ENCODE measurements around the gene ZNF80.
"Not testable (repeated sequence)": the region's sequence is repeated elsewhere in the genome, so short reads cannot be mapped to it uniquely, and the experiment has no call there.

The ZNF80 gene

DNA sequence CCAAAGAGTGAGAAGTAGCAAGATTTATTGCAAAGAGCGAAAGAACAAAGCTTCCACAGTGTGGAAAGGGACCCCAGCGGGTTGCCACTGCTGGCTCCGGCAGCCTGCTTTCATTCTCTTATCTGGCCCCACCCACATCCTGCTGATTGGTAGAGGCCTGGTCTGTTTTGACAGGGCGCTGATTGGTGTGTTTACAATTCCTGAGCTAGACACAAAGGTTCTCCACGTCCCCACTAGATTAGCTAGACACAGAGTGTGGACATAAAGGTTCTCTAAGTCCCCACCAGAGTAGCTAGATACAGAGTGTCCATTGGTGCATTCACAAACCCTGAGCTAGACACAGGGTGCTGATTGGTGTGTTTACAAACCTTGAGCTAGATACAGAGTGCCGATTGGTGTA lies at the start of gene ZNF80:
TSS of gene ZNF80 (minus strand) at position 101 of the 400 bp plus-strand sequence. CDS start 504 bp downstream, outside the sequence.
- DNase-seq (ENCODE audit: low spot score) = not testable (repeated sequence)

DNA sequence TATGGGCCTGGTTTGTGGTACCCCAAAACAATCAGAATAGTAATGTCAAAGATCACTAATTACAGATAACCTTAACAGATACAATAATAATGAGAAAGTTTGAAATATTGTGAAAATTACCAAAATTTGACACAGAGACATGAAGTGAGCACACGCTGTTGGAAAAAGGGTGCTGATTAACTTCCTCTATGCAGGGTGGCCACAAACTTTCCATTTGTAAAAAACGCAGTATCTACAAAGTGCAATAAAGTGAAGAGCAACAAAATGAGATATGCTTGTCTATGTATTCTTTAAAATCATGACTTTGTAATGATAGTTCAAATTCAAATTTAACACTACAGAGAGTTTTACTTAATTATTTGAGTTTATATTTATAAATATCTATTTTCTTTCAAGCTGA lies 48.9 kb upstream of the ZNF80 start:
- DNase-seq (ENCODE audit: low spot score) = no peak

DNA sequence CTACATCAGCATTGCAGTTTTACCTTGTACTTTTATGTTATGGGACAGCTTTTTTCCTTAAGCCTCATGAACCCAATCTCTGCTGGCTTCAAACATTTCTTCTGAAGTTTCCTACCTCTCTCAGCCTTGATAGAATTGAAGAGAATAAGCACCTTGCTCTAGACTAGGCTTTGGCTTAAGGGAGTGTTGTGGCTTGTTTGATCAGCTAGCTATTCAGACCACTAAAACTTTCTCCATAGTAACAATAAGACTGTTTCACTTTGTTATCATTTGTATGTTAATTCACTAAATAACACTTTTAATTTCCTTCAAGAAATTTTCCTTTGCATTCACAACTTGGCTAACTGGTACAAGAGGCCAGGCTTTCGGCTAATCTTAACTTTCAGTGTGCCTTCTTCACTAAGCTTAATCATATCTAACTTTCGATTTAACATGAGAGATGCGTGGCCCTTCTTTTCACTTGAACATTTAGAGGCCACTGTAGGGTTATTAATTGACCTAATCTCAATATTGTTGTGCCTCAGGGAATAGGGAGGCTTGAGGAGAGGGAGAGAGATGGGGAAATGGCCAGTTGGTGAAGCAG lies 48.4 kb upstream of the ZNF80 start:
- DNase-seq (ENCODE audit: low spot score) = no peak

DNA sequence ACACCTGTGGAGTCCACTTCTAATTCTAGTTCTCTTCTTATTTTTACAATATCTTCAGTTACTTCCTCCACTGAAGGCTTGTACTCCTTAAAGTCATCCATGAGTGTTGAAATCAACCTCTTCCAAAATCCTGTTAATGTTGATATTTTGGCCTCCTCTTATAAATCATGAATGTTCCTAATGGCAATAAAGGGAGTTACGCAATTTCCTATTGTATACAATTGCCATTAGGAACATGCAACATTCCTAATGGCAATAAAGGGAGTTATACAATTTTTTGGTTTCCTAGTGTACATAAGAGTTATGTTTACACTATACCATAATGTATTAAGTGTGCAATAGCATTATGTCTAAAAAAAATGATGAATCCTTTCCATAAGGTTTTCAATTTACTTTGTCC lies 47.3 kb upstream of the ZNF80 start:
- DNase-seq (ENCODE audit: low spot score) = no peak

DNA sequence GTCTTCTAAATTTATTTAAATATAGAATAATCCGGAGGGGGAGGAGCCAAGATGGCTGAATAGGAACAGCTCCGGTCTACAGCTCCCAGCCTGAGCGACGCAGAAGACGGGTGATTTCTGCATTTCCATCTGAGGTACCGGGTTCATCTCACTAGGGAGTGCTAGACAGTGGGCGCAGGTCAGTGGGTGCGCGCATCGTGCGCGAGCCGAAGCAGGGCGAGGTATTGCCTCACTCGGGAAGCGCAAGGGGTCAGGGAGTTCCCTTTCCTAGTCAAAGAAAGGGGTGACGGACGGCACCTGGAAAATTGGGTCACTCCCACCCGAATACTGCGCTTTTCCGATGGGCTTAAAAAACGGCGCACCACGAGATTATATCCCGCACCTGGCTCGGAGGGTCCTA lies 39.5 kb upstream of the ZNF80 start:
- DNase-seq (ENCODE audit: low spot score) = not testable (repeated sequence)

DNA sequence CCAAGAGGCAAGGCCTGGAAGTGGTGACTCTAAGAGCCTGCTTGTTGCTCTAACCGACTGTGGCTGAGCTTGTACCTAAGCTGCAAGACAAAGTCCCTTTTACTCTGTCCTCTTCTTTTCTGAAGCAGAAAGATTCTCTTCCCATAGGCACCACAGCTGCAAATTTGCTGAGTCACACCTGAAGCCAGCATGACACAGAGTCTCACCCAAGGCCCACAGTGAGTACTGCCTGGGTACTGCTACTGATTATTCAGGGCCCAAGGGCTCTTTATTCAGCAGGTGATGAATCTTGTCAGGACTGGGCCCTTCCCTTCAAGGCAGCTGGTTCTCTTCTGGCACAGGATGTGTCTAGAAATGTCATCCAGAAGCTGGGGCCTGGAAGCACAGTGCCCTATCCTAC lies 37.6 kb upstream of the ZNF80 start:
- DNase-seq (ENCODE audit: low spot score) = no peak

DNA sequence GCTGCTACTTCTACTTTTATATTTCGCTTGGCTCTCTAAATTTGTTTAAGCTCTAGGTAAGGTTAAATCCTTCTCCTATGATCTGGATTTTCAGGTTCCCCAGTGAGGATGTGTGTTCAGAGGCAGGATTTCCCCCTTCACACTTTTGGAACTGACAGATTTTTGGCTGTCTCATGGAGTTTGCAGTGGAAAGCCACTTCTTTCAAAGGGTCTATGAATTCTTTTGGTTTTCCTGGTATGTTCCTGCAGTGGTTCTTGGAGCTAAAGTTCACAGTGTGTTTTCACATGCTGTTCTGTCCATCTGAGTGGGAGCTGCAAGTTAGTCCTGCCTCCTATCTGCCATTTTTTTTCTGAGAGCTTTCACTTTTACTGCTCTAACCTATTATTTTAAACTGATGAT lies 34.9 kb upstream of the ZNF80 start:
- no peak for DNase-seq (ENCODE audit: low spot score)

DNA sequence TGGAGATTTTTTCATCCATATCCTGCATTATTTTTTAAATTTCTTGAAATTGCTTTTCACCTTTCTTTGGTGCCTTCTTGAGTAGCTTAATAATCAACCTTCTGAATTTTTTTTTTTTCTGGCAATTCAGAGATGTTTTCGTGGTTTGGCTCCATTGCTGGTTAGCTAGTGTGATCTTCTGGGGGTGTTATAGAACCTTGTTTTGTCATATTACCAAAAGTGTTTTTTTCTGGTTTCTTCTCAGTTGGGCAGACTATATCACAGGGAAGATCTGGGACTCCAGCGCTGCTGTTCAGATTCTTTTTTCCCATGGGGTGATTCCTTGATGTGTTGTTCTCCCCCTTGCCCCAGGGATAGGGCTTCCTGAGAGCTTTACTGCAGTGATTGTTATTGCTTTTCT lies 32.6 kb upstream of the ZNF80 start:
- no peak for DNase-seq (ENCODE audit: low spot score)

DNA sequence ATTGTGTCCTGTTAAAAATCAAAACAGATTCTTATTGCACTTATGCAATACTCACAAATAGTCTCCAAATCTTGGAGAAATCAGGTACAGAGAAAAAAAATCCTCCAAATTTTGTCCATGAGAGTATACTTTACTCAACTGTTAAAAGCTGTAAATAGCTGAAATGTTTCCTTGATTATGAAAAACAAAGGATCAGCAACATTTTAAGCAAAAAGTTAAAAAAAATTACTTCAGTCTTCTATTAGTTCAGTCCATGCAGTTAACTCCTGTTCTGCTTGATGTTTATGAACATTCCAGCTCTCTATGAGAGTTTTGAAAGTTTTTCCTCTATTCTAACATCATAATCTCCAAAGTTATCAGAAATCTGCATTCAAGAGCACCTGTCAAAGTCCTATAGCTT lies 22.8 kb upstream of the ZNF80 start:
- no peak for DNase-seq (ENCODE audit: low spot score)

DNA sequence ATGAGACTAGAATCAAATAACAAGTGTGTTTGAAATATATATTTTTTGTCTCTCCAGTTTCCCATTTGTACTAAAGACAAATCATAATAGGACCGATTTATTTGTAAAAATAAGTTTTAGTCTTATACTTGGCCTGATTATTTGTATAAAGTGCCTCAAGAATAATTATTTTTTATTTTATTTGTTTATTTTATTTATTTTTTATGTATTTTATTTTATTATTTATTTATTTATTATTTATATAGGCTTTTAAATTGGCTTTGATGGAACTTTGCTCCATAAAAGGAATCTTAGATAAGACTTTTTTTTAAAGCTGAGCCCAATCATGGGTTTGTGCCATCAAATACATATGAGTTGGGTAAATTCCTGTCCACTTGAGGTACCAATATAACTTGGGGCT lies 22.2 kb upstream of the ZNF80 start:
- no peak for DNase-seq (ENCODE audit: low spot score)

DNA sequence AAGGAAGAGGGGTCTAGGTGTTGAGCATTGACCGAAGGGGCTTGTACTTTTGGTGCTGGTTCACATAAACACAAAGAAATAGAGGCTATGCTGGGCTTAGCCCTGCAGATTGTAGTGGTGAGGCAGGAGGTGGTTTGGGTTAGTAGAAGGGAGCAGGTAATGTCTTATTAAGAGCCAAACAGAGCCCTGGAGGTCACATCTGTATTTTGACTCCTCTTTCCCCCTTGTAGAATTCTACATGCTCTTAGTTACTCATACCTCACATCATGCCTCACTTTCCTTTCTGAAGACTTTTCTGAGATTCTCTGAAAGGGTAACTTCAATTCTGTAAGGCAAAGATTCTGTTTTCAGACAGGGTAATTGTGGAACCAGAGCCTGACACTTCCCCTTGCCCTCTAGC lies 16.1 kb upstream of the ZNF80 start:
- no peak for DNase-seq (ENCODE audit: low spot score)

DNA sequence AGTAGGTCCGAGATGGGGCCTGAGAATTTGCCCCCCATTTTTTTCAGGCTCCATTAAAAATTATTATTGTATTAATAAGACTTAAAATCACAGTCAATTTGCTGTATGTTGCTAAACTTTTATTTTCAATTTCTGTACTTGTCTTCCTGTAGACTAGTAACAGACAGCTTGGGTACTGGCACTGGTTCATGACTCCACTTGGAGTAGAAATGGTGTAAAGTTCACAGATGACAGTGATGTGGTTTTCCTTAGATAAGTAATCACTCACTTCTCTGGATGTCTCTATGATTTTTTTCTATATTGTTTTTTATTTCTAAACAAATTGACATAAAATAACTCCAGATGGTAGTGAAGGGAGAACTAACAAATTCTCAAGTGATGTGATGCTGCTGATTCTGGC lies 15.6 kb upstream of the ZNF80 start:
- DNase-seq (ENCODE audit: low spot score) = no peak

DNA sequence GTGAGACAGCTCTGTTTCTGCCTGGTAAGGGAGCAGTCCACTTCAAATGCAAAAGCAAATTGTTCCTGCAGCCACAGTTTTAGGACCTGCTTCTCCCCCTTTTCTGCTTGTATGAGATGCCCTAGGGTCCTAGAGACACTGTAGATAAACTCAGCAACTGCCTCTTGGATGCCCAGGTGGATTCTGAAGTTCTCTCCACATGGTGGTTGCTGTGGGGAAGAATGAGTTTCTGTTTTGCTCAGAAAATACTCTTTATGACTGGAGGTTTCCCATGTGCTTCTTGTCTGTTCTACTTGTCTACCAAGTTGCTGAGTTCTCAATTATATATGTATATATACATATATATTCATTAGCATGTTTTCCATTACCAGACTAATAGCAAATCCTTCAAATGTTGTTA lies 5.6 kb upstream of the ZNF80 start:
- DNase-seq (ENCODE audit: low spot score) = no peak

DNA sequence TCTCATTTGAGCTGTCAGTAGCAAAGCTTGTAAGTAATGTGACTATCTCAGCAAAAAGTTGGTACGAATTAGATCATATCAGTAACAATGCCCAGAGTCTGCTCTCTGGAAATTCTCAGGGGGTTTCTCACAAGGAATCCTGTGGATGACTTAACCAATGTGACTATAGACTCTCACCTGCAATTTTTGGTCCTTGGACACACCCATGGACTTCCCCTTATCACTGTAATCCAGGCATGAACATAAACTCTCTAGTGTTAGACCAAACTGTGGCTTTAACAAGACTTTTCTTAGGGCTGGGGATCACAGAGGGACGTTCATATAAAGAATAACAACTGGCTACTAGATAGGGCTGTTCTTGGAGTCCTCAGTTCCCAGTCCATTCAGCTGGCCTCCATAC lies 3.9 kb upstream of the ZNF80 start:
- DNase-seq (ENCODE audit: low spot score) = no peak

DNA sequence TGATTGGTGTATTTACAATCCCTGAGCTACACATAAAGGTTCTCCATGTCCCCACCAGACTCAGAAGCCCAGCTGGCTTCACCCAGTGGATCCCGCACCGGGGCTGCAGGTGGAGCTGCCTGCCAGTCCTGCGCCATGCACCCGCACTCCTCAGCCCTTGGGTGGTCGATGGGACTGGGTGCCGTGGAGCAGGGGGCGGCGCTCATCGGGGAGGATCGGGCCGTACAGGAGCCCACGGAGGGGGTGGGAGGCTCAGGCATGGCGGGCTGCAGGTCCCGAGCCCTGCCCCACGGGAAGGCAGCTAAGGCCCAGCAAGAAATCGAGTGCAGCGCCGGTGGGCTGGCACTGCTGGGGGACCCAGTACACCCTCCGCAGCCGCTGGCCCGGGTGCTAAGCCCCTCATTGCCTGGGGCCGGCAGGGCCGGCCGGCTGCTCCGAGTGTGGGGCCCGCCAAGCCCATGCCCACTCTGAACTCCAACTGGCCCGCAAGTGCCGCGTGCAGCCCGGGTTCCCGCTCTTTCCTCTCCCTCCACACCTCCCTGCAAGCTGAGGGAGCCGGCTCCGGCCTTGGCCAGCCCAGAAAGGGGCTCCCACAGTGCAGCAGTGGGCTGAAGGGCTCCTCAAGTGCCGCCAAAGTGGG lies 888 bp upstream of the ZNF80 start:
- not testable (repeated sequence) for DNase-seq (ENCODE audit: low spot score)

DNA sequence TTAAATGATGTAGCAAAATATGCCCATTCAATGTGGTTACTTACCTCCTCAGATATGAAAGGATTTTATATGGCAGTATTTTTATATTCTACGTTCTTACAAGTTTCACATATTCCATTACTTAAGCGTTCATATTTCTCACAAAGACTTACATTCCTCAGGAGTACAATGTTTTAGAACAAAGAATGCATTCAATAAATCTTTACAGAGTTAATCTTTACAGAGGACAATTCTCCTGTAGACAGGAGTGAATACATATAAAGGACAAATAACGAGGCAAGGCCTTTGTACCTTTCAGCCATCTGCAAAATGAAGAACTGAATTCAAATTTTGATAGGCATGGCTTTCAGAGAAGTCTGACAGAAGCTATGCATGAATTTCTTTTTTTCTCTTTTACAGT lies 1.9 kb downstream of the ZNF80 start:
- no peak for DNase-seq (ENCODE audit: low spot score)

DNA sequence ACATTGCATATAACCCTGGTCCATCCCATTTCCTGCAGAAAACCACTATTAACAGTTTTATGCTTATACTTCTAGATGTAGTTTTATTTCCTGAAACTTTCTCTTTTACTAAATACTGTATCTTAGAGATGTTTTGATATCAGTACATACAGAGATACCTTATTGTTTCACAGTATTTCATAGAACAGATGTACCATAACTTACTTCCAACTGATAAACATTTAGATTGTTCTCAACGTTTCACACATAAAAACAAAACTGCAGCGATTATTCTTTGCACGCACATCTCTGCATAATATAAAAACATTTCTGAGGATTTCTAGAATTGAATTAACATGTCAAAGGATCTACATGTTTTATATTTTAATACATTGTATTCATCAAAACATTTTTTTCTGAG lies 2.6 kb downstream of the ZNF80 start:
- no peak for DNase-seq (ENCODE audit: low spot score)

DNA sequence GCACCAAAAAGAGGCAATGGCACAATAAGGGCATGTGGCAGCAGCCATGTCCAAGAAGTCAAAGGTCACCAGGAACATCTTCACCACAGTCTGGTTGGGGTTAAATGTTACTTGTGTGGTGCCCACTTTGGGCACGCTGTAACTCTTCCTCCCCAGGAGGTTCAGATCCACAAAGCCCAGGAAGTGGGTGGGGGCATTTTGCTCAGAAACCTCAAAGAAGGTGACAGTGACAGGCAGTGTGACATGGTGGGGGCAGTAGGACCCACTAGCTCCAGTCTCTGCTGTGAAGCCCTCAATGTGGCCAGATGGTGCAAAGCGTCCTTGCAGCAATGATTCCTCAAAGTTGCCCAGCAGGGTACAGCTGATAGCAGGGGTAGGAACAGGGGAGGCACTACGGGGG lies 5.8 kb downstream of the ZNF80 start:
- no peak for DNase-seq (ENCODE audit: low spot score)

DNA sequence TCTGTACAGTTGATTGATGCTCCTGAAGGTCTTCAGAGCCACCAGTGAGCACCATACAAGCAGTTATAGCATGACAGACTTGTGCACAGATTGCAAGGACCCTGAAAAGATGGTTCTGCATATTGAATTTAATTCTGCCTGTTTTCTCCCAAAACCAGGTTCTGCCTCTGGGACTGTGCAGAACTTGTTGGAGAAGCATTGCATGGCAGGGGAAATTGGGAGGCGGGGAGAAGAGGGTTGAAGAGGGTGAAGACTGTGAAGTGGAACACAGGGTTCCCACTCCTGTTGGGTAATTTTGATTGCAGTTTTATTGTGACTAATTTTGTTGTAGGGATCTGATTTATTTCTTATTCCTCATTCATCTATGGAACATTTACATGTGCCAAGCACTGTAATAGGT lies 10.3 kb downstream of the ZNF80 start:
- DNase-seq (ENCODE audit: low spot score) = no peak

DNA sequence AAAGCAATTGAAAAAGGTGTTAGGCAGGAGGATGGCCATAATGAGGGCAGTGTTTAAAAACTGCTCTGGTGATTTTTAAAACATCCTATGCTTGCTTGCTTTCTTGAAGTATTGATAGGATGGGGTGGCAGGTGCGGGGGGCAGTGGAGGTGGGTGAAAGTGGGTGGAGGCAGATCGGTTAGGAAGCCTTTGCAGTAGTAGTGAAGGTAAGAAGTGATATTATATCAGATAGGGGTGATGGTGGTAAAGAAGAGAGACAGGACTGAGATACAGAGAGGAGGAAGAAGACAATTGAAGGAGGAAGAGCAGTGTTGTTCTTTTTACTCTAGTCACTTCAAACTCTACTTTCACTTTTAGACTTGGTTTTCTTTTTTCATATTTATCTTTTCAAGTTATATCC lies 11.1 kb downstream of the ZNF80 start:
- no peak for DNase-seq (ENCODE audit: low spot score)

DNA sequence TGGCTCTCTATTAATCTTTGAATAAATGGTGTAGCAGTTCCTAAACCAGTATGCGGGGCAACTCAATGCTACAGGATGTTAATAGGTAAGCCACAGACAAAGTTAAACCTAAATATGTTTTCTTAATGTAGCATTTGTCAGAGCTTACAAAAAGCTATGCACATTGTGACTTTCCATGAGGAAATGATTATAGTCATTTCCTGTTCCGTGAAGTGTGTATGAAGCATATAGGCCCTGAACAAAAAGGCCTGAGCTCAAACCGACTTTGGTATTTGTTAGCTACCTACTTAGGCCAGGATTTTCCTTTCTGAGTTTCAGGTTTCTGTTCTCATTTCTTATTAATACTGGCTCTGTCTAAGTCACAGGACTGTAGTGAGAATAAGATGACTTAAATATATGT lies 14.2 kb downstream of the ZNF80 start:
- no peak for DNase-seq (ENCODE audit: low spot score)

DNA sequence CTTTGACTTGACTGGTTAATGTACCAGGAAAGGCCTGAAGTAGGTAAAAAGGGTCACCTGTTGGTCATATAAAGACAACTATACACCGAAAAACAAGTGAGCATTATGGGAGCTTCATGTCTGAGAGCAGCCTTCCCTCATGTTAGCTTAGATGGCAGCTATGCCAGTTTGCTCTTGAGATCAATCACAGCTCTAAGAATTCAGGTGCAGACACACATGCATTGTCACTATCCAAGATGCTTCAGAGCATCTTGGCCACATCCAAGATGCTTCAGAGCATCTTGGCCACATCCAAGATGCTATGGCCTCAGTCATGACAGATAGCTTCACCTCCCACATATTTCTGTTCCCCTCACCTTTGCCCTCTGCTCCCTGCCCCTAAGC lies 15.5 kb downstream of the ZNF80 start:
- DNase-seq (ENCODE audit: low spot score) = no peak

DNA sequence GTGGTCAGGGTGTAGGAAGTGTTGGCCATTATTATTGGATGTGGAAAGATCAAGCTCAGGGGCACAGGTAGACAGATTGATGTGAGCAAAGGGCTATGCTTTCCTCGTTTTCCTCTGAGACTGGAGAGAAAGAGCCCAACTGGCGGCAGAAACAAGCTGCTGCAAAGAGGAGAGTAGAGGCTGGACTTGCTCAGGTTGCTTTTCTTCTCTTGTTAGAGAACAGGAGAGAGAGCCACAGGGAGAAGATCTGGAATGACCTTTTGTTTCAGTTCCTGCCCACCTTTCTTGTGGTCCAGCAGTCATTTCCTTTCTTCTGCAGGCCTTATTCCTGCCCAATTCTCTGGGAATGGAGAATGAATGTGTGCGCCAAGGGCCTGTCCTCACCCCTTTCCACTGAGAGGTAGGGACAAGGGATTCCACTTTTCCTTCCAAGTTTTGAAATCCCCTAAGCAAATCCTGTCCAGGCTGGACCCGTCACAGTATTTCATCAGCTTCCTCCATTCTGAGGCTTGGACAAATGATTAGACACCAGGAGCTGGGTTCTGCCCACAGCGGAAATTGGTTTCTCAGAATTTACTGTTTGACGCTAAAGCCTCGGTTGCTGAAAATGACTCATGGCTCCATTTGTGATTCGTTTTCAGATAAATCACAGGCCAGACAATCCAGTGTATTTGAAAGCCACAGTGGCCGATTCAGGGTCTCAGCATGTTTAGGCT lies 16.1 kb downstream of the ZNF80 start:
- no peak for DNase-seq (ENCODE audit: low spot score)

DNA sequence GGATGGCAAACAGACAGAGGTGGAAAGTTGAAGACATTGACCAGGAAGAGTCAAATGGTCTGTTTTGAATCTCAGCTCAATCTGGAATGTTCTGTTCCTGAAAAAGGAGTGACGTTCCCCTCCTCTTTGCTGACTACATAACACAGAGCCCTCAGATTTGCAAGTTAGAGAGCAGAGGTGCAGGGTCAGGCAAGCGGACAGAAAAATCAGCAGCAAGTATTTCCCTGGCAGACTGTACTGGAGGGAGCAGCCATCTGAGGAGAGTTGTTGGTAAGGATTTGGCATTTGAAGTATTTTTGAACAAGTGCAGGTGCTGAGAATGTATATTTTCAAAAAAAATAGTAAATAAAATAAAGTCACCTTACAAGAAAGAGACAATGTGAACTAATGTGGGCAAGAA lies 17.6 kb downstream of the ZNF80 start:
- DNase-seq (ENCODE audit: low spot score) = no peak

Data from D341Med (cell line).